ENCODE results near the gene KCNJ18.
"Not testable (repeated sequence)": the region's sequence is repeated elsewhere in the genome, so short reads cannot be mapped to it uniquely, and the experiment has no call there.

GRCh38 chr17:21663166-21663565 lies 29.2 kb upstream of the KCNJ18 start:
- TF ChIP-seq POLR2A, TAF1, POLR2AphosphoS5, POU2F2 (IDR thresholded peaks at IDR 0.05; ENCODE audit: low read depth, low read length): not testable (repeated sequence)
